Ishikawa (cell line): ENCODE measurements around the gene SARDH.

ENCODE experiments used
- CEBPB ChIP-seq: IDR thresholded peaks from 2 replicates; pipeline ENCODE4 v1.6.1; 2012
- CREB1 ChIP-seq: IDR thresholded peaks from 2 replicates; pipeline ENCODE4 v1.6.1; 2012; ENCODE audit warnings: low read depth
- EGR1 ChIP-seq: IDR thresholded peaks from 2 replicates; pipeline ENCODE4 v1.6.1; 2012
- EP300 ChIP-seq: IDR thresholded peaks from 2 replicates; pipeline ENCODE4 v1.6.1; 2012; ENCODE audit warnings: borderline replicate concordance
- FOXM1 ChIP-seq: IDR thresholded peaks from 2 replicates; pipeline ENCODE4 v1.6.1; 2012; ENCODE audit warnings: low read depth, borderline replicate concordance
- MAX ChIP-seq: IDR thresholded peaks from 2 replicates; pipeline ENCODE4 v1.6.1; 2012
- NFIC ChIP-seq: IDR thresholded peaks from 2 replicates; pipeline ENCODE4 v1.6.1; 2012
- RAD21 ChIP-seq: IDR thresholded peaks from 2 replicates; pipeline ENCODE4 v1.6.1; 2012; ENCODE audit warnings: low read depth
- REST ChIP-seq: IDR thresholded peaks from 2 replicates; pipeline ENCODE4 v1.6.1; 2012; ENCODE audit warnings: low read depth, mild to moderate bottlenecking
- TAF1 ChIP-seq: IDR thresholded peaks from 2 replicates; pipeline ENCODE4 v1.6.1; 2012; ENCODE audit warnings: low read depth, mild to moderate bottlenecking
- TEAD4 ChIP-seq: IDR thresholded peaks from 2 replicates; pipeline ENCODE4 v1.6.1; 2012
- USF1 ChIP-seq: IDR thresholded peaks from 2 replicates; pipeline ENCODE4 v1.6.1; 2012
- YY1 ChIP-seq: IDR thresholded peaks from 2 replicates; pipeline ENCODE4 v1.6.1; 2012; ENCODE audit warnings: low read depth
- ZBTB7A ChIP-seq: IDR thresholded peaks from 2 replicates; pipeline ENCODE4 v1.6.1; 2012; ENCODE audit warnings: low read depth

- no peak for TF ChIP-seq YY1
- no peak for TF ChIP-seq CREB1
- no peak for TF ChIP-seq TAF1
- TF ChIP-seq RAD21, result no peak
- TF ChIP-seq USF1, result no peak
- no peak for TF ChIP-seq EP300
- TF ChIP-seq NFIC, result no peak
- no peak for TF ChIP-seq MAX
- no peak for TF ChIP-seq CEBPB
- no peak for TF ChIP-seq REST
- no peak for TF ChIP-seq FOXM1
- no peak for TF ChIP-seq ZBTB7A
- no peak for TF ChIP-seq TEAD4
- TF ChIP-seq EGR1, result no peak
These were observed 2.2 kb downstream of the SARDH start for GRCh38 chr9:133735931-133736330.
